Liver (tissue), 9 donors: ENCODE results near the gene NOL4L. TPM values are rescaled to one million over a fixed set of nuclear protein-coding genes. Genes with fewer than 3 reads are reported as not detected.
A peak's percentile ranks its signal among the peaks of the same experiment; 100 is the strongest.

Source experiments
- DNase-seq: peaks from one replicate; pipeline ENCODE4 v3.0.0-alpha.2; 2017; ENCODE audit warnings: low spot score
- H3K27ac ChIP-seq, 2 donors: one replicate each; pipeline ENCODE4 v1.7.0; 2013; ENCODE audit warnings: inconsistent platforms in 2 of 2, low read length in 2 of 2, control low read depth in 1 of 2, low read depth in 1 of 2, mild to moderate bottlenecking in 1 of 2
- H3K27me3 ChIP-seq, 4 donors: one replicate each; pipeline versions ENCODE4 v1.6.1 to v1.7.0; 2013; ENCODE audit warnings: low read length in 3 of 4, inconsistent platforms in 1 of 4, mild to moderate bottlenecking in 1 of 4, moderate library complexity in 1 of 4; ENCODE audit not compliant: control insufficient read depth in 4 of 4, insufficient read depth in 4 of 4
- H3K36me3 ChIP-seq, 4 donors: one replicate each; pipeline versions ENCODE4 v1.6.1 to v1.7.0; 2013; ENCODE audit warnings: low read length in 3 of 4, mild to moderate bottlenecking in 3 of 4, low read depth in 1 of 4, moderate library complexity in 1 of 4; ENCODE audit not compliant: control insufficient read depth in 4 of 4, insufficient read depth in 3 of 4
- H3K4me1 ChIP-seq, 4 donors: one replicate each; pipeline versions ENCODE4 v1.6.1 to v1.7.0; 2013; ENCODE audit warnings: low read length in 3 of 4, mild to moderate bottlenecking in 3 of 4, moderate library complexity in 1 of 4; ENCODE audit not compliant: control insufficient read depth in 4 of 4, insufficient read depth in 4 of 4
- H3K4me3 ChIP-seq, 3 donors: one replicate each; pipeline versions ENCODE4 v1.6.1 to v1.7.0; 2013; ENCODE audit warnings: low read length in 3 of 3, control low read depth in 1 of 3, low read depth in 1 of 3, mild to moderate bottlenecking in 1 of 3
- H3K9ac ChIP-seq, 2 donors: one replicate each; pipeline ENCODE4 v1.7.0; 2013; ENCODE audit warnings: low read length in 2 of 2, mild to moderate bottlenecking in 2 of 2, moderate library complexity in 2 of 2, control low read depth in 1 of 2, low read depth in 1 of 2
- H3K9me3 ChIP-seq, 4 donors: one replicate each; pipeline versions ENCODE4 v1.6.1 to v1.7.0; 2013; ENCODE audit warnings: low read length in 3 of 4; ENCODE audit not compliant: control insufficient read depth in 4 of 4
- EGR1 ChIP-seq, 2 donors: IDR thresholded peaks; 2 replicates each; pipeline ENCODE4 v1.6.1; 2016 to 2018; ENCODE audit warnings: antibody characterized with exemption in 2 of 2, low read depth in 2 of 2
- FOXA1 ChIP-seq: IDR thresholded peaks from 2 replicates; pipeline ENCODE4 v1.6.1; 2016; ENCODE audit warnings: antibody characterized with exemption
- FOXA2 ChIP-seq: IDR thresholded peaks from 2 replicates; pipeline ENCODE4 v1.6.1; 2016; ENCODE audit warnings: antibody characterized with exemption
- GABPA ChIP-seq, 2 donors: IDR thresholded peaks in 1 of 2; conservative IDR thresholded peaks in 1 of 2; 2 replicates each; pipeline ENCODE4 v1.6.1; 2016; ENCODE audit warnings: antibody characterized with exemption in 2 of 2, mild to moderate bottlenecking in 1 of 2, moderate library complexity in 1 of 2
- HNF4A ChIP-seq, 2 donors: conservative IDR thresholded peaks; 2 replicates each; pipeline ENCODE4 v1.6.1; 2016; ENCODE audit warnings: antibody characterized with exemption in 2 of 2, mild to moderate bottlenecking in 2 of 2
- HNF4G ChIP-seq: IDR thresholded peaks from 2 replicates; pipeline ENCODE4 v1.6.1; 2016; ENCODE audit warnings: antibody characterized with exemption
- JUND ChIP-seq, 2 donors: IDR thresholded peaks; 2 replicates each; pipeline ENCODE4 v1.6.1; 2016; ENCODE audit warnings: antibody characterized with exemption in 2 of 2
- NR2F2 ChIP-seq: IDR thresholded peaks from 2 replicates; pipeline ENCODE4 v1.6.1; 2016; ENCODE audit warnings: antibody characterized with exemption
- RAD21 ChIP-seq, 2 donors: IDR thresholded peaks; 2 replicates each; pipeline ENCODE4 v1.6.1; 2016; ENCODE audit warnings: antibody characterized with exemption in 2 of 2, mild to moderate bottlenecking in 2 of 2
- RXRA ChIP-seq, 2 donors: IDR thresholded peaks; 2 replicates each; pipeline ENCODE4 v1.6.1; 2017 to 2018; ENCODE audit warnings: antibody characterized with exemption in 2 of 2, mild to moderate bottlenecking in 1 of 2
- SP1 ChIP-seq: IDR thresholded peaks from 2 replicates; pipeline ENCODE4 v1.6.1; 2018; ENCODE audit warnings: antibody characterized with exemption, mild to moderate bottlenecking
- YY1 ChIP-seq: IDR thresholded peaks from 2 replicates; pipeline ENCODE4 v1.6.1; 2016; ENCODE audit warnings: antibody characterized with exemption, mild to moderate bottlenecking
- WGBS: extraction: QIAGEN DNeasy Blood & Tissue Kit; methylation state at CpG from one replicate; pipeline ENCODE4 v1.1.7; 2013; 5-methylcytosine and 5-hydroxymethylcytosine counted together
- polyA plus RNA-seq, 2 donors: library from polyadenylated mRNA; stranded (reverse) in 1 of 2; unstranded in 1 of 2; fragments of 200-250 nt in 1 of 2; fragments of >200 nt in 1 of 2; fragmentation: Nextera tagmentation in 1 of 2; extraction: Ambion mirVana in 1 of 2; gene quantifications; one replicate each; pipeline versions ENCODE4 v1.2.1 to v1.2.3, GENCODE V29; 2013 to 2015
- total RNA-seq, 2 donors: library from RNA; depleted of rRNA; stranded (reverse); fragments of >200 nt; gene quantifications; one replicate each; pipeline ENCODE4 v1.2.3, GENCODE V29; 2014
- TF ChIP-seq, protein P1 (sequence below): IDR thresholded peaks from 2 replicates; pipeline ENCODE4 v1.6.1; 2016; ENCODE audit warnings: antibody characterized with exemption
- TF ChIP-seq, protein P2 (sequence below): IDR thresholded peaks from 2 replicates; pipeline ENCODE4 v1.6.1; 2016; ENCODE audit warnings: antibody characterized with exemption
- TF ChIP-seq, protein P3 (sequence below): fragments of 150-350 bp; IDR thresholded peaks from 2 replicates; pipeline ENCODE4 v1.5.1; 2017; ENCODE audit warnings: improper control_type of control experiment, low read depth, low read length; ENCODE audit not compliant: missing input control
- TF ChIP-seq, protein P4 (sequence below): IDR thresholded peaks from 2 replicates; pipeline ENCODE4 v1.6.1; 2016; ENCODE audit warnings: antibody characterized with exemption
- donor health status: healthy.
- donor health status: healthy.
- donor health status: healthy.
- donor health status: healthy.
- donor health status: healthy.

NOL4L gene
- total and polyA plus RNA-seq, 4 donors, result 2.2 to 6.8 (median 4.3) TPM

DNA sequence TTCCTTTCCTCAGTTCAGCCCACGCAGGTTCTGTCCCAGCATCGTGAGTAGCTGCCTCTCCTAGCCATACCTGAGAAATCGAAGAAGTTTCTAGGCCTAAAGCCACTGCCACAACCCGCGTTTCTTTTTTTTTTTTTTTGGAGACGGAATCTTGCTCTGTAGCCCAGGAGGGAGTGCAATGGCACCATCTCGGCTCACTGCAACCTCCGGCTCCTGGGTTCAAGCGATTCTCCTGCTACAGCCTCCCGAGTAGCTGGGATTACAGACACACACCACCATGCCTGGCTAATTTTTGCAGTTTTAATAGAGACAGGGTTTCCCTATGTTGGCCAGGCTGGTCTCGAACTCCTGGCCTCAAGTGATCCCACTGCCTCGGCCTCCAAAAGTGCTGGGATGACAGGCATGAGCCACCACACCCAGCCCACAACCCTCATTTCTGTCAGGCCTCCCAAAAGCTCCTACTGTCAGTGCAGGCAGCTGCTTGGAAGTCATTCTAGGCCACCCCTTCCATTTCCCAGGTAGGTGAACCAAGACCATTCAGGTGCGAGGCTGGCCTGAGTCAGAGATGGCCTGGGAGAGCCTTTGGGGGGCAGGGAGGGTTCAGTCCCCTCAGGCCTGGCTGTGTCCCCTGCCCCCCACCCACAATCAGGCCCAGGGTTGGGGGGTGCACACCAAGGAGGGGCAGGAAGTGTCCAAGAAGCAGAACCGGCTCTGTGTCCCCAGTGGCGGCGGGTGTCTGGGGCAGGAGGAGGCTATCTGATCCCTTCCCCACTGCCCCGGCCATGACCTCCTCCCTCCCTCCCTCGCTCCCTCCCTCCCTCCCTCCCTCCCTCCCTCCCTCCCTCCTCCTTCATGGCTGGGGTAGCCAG, 47.2 kb downstream of the NOL4L start:
- peaks cover 0 to 21% (median 8%) of the 10 kb centered on the region in 4 donors for H3K4me1 ChIP-seq
- WGBS, result 68% methylated on average over 18 of the region's 18 CpGs
- no peak overlapping the region for H3K4me3 ChIP-seq
- no peak overlapping the region for H3K9ac ChIP-seq
- no peaks in the 10 kb centered on the region for H3K9me3 ChIP-seq
- no peaks in the 10 kb centered on the region for H3K27me3 ChIP-seq
- TF ChIP-seq RXRA (IDR thresholded peaks at IDR 0.05), result peak; percentile 27 to 33
- TF ChIP-seq JUND (IDR thresholded peaks at IDR 0.05), result no peak
- H3K36me3 ChIP-seq, result no peaks in the 10 kb centered on the region
- DNase-seq, result peak; percentile 68
- peak overlapping the region in 1 of 2 donors; percentile 46 for H3K27ac ChIP-seq

DNA sequence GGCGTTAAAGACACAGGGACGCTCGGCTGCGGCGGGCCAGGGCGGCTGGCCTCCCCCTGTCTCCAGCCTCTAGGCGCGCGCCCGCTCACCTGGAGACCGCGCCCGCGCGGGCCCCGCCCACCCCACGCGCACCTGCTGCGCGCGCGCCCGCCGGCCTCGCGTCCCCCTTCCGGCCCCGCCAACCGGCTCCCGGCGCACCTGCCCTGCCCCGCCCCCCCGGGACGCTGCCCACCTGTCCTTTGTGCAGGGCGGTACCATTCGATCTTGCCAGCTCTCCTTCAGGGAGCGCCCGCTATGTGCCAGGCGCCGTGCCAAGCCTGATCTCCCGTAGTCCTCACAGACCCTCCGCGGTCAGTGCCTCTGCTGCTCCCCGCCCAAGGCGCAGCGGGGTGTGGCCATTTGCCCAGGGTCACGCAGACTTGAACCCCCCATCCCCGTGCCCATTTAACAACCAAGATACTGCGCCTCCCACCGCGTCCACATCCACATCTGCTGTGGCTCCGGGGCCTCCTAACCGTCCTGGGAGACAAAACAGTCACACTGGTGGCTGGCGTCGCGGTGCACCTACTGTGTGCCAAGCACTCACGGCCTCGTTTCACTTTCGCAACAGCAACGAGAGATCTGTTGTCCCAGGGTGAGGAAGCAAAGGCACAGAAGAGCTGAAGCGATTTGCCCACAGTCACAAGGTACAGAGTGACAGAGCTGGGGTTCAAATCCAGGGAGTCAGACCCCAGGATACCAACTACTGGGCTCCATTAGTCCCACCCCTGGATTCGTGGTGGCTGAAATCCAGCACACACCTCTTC, 48.1 kb downstream of the NOL4L start:
- Histone ChIP-seq H3K4me3 (peak overlapping the region; percentile 60 to 69 (median 63)), H3K36me3 (no peaks in the 10 kb centered on the region), H3K9ac (no peak overlapping the region), H3K4me1 (peaks cover 0 to 21% (median 8%) of the 10 kb centered on the region in 4 donors), H3K9me3 (no peaks in the 10 kb centered on the region), H3K27me3 (no peaks in the 10 kb centered on the region), H3K27ac (peak overlapping the region in 1 of 2 donors; percentile 73)
- TF ChIP-seq SP1 (no peak), HNF4A (conservative IDR thresholded peaks at IDR 0.05) (no peak), NR2F2 (no peak), FOXA1 (no peak), YY1 (no peak), HNF4G (no peak), RXRA (IDR thresholded peaks at IDR 0.05) (no peak), GABPA (IDR thresholded peaks at IDR 0.05 in 1 of 2, conservative IDR thresholded peaks at IDR 0.05 in 1 of 2) (no peak), JUND (IDR thresholded peaks at IDR 0.05) (no peak), RAD21 (IDR thresholded peaks at IDR 0.05) (no peak)
- TF ChIP-seq, protein P1, sequence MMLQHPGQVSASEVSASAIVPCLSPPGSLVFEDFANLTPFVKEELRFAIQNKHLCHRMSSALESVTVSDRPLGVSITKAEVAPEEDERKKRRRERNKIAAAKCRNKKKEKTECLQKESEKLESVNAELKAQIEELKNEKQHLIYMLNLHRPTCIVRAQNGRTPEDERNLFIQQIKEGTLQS, result no peak
- TF ChIP-seq, protein P2, sequence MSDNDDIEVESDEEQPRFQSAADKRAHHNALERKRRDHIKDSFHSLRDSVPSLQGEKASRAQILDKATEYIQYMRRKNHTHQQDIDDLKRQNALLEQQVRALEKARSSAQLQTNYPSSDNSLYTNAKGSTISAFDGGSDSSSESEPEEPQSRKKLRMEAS, result no peak
- WGBS, result 5% methylated on average over 62 of the region's 62 CpGs
- peak; percentile 60 for DNase-seq

DNA sequence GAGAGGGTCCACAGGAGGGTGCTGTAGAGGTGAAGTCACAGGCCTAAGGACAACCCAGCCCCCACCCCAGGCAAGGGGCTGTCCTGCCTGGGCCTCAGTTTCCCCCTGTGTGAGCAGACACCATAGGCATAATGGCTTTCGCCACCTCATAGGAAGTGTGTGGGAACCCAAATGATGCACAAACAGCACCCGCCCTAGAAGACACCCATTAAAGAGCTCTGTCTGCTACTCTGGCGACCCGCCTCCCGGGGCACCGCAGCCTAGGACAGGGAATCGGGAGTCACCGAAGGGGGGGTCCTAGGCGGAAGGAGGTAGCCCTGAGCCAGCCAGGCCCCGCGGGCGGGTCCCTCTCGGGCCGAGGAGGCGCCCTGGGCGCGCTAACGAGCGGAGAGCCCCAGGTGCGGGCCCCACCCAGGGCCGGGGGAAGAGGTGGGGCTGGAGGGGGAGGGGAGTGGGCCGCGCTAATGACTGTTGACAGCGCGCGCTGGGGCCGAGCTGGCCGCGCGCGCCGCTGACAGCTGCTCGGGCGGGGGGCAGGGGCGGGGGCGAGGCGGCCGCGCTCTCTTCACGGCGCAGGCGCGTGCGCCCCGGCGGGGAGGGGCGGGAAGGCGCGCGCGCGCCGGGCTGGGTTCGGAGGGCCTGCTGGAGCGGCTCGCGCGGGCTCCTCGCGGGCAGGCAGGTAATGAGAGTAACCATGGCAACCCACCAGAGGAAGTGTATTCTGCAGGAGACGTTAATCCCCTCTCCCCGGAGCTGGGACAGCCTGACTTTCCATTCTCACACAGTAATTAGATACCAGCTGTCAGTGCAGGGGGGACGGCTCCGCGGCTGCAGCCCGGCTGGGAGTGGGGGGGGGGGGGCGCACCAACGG, 48.9 kb downstream of the NOL4L start:
- Histone ChIP-seq H3K4me3 (peak overlapping the region in 2 of 3 donors; percentile 60 to 67), H3K27me3 (no peaks in the 10 kb centered on the region), H3K27ac (peak overlapping the region in 1 of 2 donors; percentile 63), H3K36me3 (no peaks in the 10 kb centered on the region), H3K4me1 (peaks cover 0 to 21% (median 8%) of the 10 kb centered on the region in 4 donors), H3K9ac (no peak overlapping the region), H3K9me3 (no peaks in the 10 kb centered on the region)
- DNase-seq, result peak; percentile 74
- WGBS, result 8% methylated on average over 68 of the region's 68 CpGs
- TF ChIP-seq, protein P3, sequence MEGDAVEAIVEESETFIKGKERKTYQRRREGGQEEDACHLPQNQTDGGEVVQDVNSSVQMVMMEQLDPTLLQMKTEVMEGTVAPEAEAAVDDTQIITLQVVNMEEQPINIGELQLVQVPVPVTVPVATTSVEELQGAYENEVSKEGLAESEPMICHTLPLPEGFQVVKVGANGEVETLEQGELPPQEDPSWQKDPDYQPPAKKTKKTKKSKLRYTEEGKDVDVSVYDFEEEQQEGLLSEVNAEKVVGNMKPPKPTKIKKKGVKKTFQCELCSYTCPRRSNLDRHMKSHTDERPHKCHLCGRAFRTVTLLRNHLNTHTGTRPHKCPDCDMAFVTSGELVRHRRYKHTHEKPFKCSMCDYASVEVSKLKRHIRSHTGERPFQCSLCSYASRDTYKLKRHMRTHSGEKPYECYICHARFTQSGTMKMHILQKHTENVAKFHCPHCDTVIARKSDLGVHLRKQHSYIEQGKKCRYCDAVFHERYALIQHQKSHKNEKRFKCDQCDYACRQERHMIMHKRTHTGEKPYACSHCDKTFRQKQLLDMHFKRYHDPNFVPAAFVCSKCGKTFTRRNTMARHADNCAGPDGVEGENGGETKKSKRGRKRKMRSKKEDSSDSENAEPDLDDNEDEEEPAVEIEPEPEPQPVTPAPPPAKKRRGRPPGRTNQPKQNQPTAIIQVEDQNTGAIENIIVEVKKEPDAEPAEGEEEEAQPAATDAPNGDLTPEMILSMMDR, result no peak
- no peak for TF ChIP-seq HNF4A (conservative IDR thresholded peaks at IDR 0.05)
- no peak for TF ChIP-seq GABPA (IDR thresholded peaks at IDR 0.05 in 1 of 2, conservative IDR thresholded peaks at IDR 0.05 in 1 of 2)
- TF ChIP-seq, protein P4, sequence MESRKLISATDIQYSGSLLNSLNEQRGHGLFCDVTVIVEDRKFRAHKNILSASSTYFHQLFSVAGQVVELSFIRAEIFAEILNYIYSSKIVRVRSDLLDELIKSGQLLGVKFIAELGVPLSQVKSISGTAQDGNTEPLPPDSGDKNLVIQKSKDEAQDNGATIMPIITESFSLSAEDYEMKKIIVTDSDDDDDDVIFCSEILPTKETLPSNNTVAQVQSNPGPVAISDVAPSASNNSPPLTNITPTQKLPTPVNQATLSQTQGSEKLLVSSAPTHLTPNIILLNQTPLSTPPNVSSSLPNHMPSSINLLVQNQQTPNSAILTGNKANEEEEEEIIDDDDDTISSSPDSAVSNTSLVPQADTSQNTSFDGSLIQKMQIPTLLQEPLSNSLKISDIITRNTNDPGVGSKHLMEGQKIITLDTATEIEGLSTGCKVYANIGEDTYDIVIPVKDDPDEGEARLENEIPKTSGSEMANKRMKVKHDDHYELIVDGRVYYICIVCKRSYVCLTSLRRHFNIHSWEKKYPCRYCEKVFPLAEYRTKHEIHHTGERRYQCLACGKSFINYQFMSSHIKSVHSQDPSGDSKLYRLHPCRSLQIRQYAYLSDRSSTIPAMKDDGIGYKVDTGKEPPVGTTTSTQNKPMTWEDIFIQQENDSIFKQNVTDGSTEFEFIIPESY, result no peak
- TF ChIP-seq FOXA2, result no peak
- TF ChIP-seq, protein P1, result no peak
- TF ChIP-seq EGR1 (IDR thresholded peaks at IDR 0.05; ENCODE audit: low read depth in 2 of 2), result no peak
- no peak for TF ChIP-seq YY1
- no peak for TF ChIP-seq HNF4G
- no peak for TF ChIP-seq FOXA1
